Measurements from ENCODE around the gene SPAG4.
A peak's percentile ranks its signal among the peaks of the same experiment; 100 is the strongest.

The SPAG4 gene

DNA sequence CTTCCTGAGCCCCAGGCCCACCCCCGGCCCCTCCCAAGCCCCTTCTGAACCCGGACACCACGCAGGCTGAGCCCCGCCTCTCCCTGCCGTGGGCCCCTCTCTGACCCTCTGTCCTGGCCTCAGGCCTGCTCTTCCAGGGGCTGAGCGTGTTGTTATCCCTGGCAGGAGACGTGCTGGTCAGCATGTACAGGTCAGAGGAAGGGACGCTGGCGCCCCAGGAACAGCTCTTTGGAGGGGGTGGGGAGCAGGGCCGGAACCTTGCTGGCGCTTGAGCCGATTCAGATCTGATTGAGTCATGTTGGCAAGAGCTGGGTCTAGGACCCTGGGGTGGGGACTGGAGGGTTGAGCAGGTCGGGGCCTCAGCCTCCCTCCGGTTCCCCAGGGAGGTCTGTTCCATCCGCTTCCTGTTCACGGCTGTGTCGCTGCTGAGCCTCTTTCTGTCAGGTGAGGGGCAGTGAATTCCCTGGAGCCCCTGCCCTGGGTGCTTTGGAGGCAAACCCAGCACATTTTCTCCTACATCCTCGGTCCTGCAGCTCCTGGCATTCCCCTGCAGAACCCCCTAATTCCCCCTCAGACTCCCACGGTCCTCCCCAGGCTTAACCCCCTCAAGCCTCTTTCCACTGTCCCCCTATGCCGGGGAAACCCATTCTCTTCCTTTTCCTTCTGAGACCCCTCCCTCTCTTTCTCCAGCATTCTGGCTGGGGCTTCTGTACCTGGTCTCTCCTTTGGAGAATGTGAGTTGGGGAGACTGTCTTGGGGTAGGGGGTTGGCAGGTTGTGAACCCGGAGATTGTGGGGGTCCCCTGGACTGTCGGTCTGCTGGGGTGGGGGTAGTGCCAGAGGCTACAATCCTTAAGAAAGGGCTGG, 2.0 kb downstream of the SPAG4 start:
- peaks cover 45% of the 10 kb centered on the region for H3K4me1 ChIP-seq (ENCODE audit: control insufficient read depth, insufficient read depth, low read length)
- peak overlapping the region; percentile 31 for H3K4me3 ChIP-seq (ENCODE audit: low read length)
- H3K27me3 ChIP-seq (ENCODE audit: control insufficient read depth, insufficient read depth, low read length) = peaks cover 10% of the 10 kb centered on the region
- H3K36me3 ChIP-seq (ENCODE audit: control insufficient read depth, insufficient read depth, low read length) = no peaks in the 10 kb centered on the region
- no peaks in the 10 kb centered on the region for H3K9me3 ChIP-seq (ENCODE audit: control insufficient read depth, low read length)
- H3K9ac ChIP-seq (ENCODE audit: low read length) = peak overlapping the region; percentile 47

DNA sequence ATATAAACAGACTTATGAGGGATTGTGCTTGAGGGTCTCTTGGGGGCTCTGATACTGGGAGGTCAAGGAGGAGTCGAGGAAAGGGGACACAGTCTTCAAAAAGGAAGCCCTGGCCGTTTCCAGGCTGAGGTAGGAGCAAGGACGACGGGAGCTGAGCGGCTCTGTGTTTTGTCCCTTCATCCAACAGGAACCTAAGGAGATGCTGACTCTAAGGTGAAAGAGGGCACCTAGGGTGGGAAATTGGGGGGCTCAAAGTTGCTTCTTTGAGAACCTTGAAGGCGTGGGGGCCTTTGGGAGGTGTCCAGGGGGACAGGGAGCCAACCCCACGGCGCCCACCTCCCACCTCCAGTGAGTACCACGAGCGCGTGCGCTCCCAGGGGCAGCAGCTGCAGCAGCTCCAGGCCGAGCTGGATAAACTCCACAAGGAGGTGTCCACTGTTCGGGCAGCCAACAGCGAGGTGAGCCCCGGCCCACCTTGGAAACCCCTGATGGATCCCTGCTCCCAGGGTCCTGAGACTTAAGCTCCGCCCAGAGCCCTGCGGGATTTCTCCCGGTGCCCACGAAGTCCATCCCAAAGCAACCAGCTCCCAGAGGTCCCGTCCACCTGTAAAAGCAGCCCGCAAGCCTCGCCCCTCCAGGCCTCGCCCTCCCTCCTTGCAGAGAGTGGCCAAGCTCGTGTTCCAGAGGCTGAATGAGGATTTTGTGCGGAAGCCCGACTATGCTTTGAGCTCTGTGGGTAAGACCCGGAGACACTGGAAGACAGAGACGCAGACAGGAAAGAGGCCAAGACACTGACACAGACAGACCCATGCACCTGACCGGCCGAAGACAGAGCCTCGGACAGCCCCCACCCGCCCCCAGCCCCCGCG, 2.9 kb downstream of the SPAG4 start:
- Histone ChIP-seq H3K4me3 (ENCODE audit: low read length) (peak overlapping the region; percentile 33), H3K4me1 (ENCODE audit: control insufficient read depth, insufficient read depth, low read length) (peaks cover 45% of the 10 kb centered on the region), H3K9me3 (ENCODE audit: control insufficient read depth, low read length) (no peaks in the 10 kb centered on the region), H3K9ac (ENCODE audit: low read length) (peak overlapping the region; percentile 47), H3K27me3 (ENCODE audit: control insufficient read depth, insufficient read depth, low read length) (peaks cover 10% of the 10 kb centered on the region), H3K36me3 (ENCODE audit: control insufficient read depth, insufficient read depth, low read length) (no peaks in the 10 kb centered on the region)

DNA sequence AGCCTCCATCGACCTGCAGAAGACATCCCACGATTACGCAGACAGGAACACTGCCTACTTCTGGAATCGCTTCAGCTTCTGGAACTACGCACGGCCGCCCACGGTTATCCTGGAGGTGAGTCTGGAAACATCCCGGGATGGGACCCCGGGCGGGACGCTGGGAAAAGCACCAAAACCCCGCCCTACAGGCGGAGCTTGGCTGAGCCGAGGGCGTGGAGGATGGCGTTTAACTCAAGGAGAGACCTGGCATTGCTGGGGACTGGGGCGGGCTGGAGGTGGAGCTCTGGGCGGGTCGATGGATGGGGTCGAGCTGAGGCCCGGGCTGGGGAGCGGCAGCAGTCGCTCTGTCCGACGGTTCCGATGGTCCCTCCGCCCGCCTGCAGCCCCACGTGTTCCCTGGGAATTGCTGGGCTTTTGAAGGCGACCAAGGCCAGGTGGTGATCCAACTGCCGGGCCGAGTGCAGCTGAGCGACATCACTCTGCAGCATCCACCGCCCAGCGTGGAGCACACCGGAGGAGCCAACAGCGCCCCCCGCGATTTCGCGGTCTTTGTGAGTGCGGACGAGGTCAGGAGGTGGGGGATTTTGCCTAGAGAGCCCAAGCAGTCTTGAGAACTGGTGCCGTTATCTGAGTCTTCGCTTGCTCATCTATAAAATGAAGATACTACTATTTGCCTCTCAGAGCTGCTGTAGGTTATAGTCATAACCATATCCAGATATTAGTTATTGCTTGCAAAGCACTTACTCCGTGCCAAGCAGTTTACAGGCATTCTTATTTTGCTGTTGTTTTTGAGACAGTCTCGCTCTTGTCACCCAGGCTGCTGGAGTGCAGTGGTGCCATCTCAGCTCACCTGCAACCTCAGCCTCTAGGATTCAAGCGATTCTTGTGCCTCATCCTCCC, 3.8 kb downstream of the SPAG4 start:
- Histone ChIP-seq H3K4me1 (ENCODE audit: control insufficient read depth, insufficient read depth, low read length) (peaks cover 37% of the 10 kb centered on the region), H3K4me3 (ENCODE audit: low read length) (no peak overlapping the region), H3K27me3 (ENCODE audit: control insufficient read depth, insufficient read depth, low read length) (peaks cover 10% of the 10 kb centered on the region), H3K36me3 (ENCODE audit: control insufficient read depth, insufficient read depth, low read length) (no peaks in the 10 kb centered on the region), H3K9ac (ENCODE audit: low read length) (no peak overlapping the region), H3K9me3 (ENCODE audit: control insufficient read depth, low read length) (no peaks in the 10 kb centered on the region)

DNA sequence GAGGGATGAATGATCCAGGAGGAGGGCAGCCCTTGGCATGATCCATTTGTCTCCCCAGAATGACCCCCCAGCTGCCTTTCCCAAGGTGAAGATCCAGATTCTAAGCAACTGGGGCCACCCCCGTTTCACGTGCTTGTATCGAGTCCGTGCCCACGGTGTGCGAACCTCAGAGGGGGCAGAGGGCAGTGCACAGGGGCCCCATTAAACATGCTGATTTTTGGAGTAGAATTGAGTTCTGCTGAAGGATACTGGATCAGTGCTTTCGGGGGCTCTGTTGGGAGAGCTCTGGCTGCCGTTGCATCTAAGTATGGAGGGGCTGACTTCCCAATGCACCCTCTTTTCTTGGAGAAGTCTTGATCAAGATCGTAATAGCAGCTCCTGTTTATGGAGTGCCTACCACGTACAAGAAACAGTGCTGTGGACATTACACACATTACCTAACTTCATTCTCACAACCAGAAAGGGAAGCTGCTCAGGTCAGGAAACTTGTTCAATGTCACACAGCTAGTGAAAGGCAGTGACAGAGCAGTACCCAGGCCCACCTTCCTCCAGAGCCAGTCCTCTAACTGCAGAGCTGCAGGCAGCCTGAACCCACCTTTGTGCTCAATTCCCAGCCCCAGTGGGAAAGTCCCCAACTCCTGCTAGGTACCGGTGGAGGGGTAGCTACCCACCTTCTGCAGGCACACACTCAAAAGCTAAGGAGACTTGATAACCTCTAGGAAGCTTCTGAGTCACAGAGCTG, 5.4 kb downstream of the SPAG4 start:
- Histone ChIP-seq H3K4me3 (ENCODE audit: low read length) (no peak overlapping the region), H3K36me3 (ENCODE audit: control insufficient read depth, insufficient read depth, low read length) (no peaks in the 10 kb centered on the region), H3K27me3 (ENCODE audit: control insufficient read depth, insufficient read depth, low read length) (peaks cover 10% of the 10 kb centered on the region), H3K9me3 (ENCODE audit: control insufficient read depth, low read length) (no peaks in the 10 kb centered on the region), H3K4me1 (ENCODE audit: control insufficient read depth, insufficient read depth, low read length) (peaks cover 27% of the 10 kb centered on the region), H3K9ac (ENCODE audit: low read length) (no peak overlapping the region)

DNA sequence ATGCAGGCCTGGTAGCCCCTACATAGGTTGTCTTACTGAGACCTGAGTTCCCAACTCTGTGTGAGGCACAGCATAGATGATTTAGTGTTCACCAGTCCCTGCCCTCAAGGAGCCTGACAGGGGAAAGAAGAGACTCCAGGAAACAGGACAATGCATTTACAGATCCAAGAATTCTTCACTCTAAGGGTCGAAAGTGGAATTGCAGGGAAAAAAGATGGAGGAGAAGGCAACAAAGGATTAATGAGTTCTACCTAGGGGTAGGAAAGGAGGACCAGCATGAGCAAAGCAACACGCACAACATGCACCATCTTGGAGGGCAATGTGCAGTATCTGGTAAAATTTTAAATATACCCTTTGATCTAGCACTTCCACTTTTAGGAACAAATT, 5.9 kb downstream of the SPAG4 start:
- H3K9ac ChIP-seq (ENCODE audit: low read length) = no peak overlapping the region
- H3K36me3 ChIP-seq (ENCODE audit: control insufficient read depth, insufficient read depth, low read length) = no peaks in the 10 kb centered on the region
- no peak overlapping the region for H3K4me3 ChIP-seq (ENCODE audit: low read length)

DNA sequence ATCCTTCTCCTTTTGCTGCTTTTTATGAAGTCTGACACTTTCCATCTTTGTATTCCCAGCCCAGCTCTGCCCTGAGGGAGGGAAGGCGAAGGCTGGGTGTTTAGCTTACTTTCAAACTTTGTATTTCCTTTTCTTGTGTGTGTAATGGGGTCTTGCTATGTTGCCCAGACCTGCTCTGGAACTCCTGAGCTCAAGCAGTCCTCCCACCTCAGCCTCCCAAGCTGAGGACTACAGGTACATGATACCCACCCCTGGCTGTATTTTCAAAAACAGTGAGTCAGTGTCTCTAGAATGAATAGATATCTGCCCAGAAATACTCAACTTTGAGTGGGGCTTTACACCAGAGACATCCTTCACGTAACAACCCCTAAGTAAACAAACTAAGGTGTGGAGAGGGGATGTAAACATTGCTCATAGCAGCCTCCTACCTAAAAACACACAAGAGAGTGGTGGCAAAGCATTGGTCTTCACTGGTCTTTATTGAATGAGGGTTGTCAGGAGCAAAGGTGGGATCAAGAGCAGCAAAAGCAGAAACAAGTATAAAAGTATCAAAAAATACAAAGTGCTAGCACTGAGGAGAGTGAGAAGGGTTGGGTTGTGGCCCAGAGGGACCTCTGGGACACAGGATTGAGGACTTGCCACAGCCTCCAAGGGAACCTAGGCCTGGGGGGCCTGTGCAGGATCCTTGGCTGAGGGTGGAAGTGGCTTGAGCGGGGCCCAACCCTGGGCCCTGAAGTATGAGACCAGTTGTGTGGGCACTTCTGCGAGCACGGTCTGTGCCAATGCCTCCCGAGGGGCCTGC, 10.2 kb downstream of the SPAG4 start:
- Histone ChIP-seq H3K36me3 (ENCODE audit: control insufficient read depth, insufficient read depth, low read length) (peaks cover 3% of the 10 kb centered on the region), H3K9ac (ENCODE audit: low read length) (no peak overlapping the region), H3K4me3 (ENCODE audit: low read length) (no peak overlapping the region), H3K27me3 (ENCODE audit: control insufficient read depth, insufficient read depth, low read length) (no peaks in the 10 kb centered on the region), H3K9me3 (ENCODE audit: control insufficient read depth, low read length) (no peaks in the 10 kb centered on the region), H3K4me1 (ENCODE audit: control insufficient read depth, insufficient read depth, low read length) (no peaks in the 10 kb centered on the region)

More for the DNA sequence above, 5.9 kb downstream of the SPAG4 start:
- Histone ChIP-seq H3K4me1 (ENCODE audit: control insufficient read depth, insufficient read depth, low read length) (peaks cover 27% of the 10 kb centered on the region), H3K9me3 (ENCODE audit: control insufficient read depth, low read length) (no peaks in the 10 kb centered on the region), H3K27me3 (ENCODE audit: control insufficient read depth, insufficient read depth, low read length) (peaks cover 10% of the 10 kb centered on the region)

DNA sequence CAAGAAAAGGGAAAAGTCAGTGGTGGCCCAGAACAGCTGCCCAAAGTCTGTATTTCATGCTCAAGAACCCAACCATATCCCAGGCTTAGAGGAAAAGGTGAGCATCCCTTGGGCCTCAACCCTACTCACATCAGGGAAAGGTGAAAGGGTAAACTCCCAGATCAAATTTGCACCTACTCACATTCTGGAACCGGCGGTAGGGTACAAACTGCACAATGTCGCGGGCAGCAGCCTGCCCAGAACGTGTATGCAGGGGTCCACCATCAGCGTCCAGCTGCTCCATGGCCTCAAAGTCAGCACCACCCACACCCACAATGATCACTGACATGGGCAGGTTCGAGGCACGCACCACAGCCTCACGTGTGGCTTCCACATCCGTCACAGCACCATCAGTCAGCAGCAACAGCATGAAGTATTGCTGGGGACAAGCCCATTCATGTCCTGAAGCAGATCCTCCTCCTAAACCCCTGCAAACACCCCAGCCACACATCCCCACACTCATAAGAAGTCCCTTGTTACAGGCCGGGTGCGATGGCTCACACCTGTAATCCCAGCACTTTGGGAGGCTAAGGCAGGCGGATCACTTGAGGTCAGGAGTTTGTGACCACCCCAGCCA, 10.9 kb downstream of the SPAG4 start:
- Histone ChIP-seq H3K27me3 (ENCODE audit: control insufficient read depth, insufficient read depth, low read length) (no peaks in the 10 kb centered on the region), H3K4me3 (ENCODE audit: low read length) (no peak overlapping the region), H3K9me3 (ENCODE audit: control insufficient read depth, low read length) (no peaks in the 10 kb centered on the region), H3K36me3 (ENCODE audit: control insufficient read depth, insufficient read depth, low read length) (peaks cover 7% of the 10 kb centered on the region), H3K4me1 (ENCODE audit: control insufficient read depth, insufficient read depth, low read length) (no peaks in the 10 kb centered on the region), H3K9ac (ENCODE audit: low read length) (no peak overlapping the region)

DNA sequence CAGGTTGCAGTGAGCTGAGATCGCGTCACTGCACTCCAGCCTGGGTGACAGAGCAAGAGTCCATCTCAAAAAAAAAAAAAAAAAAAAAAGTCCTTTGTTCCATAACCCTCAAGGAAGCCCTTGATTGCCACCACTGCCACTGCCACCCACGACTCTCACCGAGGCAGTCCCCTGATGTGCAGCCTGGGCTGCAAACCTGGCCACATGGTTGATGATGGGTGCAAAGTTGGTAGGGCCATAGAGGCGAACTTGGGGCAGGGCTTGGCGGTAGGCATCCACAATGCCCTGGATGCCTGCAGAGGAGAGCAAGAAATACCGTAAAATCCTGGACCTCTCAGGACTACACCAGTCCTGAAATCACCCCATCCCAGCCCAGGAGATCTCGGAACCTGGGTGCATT, 11.5 kb downstream of the SPAG4 start:
- H3K9ac ChIP-seq (ENCODE audit: low read length) = no peak overlapping the region
- H3K27me3 ChIP-seq (ENCODE audit: control insufficient read depth, insufficient read depth, low read length) = no peaks in the 10 kb centered on the region
- no peaks in the 10 kb centered on the region for H3K9me3 ChIP-seq (ENCODE audit: control insufficient read depth, low read length)
- H3K4me3 ChIP-seq (ENCODE audit: low read length) = no peak overlapping the region
- H3K36me3 ChIP-seq (ENCODE audit: control insufficient read depth, insufficient read depth, low read length) = peaks cover 7% of the 10 kb centered on the region
- no peaks in the 10 kb centered on the region for H3K4me1 ChIP-seq (ENCODE audit: control insufficient read depth, insufficient read depth, low read length)

DNA sequence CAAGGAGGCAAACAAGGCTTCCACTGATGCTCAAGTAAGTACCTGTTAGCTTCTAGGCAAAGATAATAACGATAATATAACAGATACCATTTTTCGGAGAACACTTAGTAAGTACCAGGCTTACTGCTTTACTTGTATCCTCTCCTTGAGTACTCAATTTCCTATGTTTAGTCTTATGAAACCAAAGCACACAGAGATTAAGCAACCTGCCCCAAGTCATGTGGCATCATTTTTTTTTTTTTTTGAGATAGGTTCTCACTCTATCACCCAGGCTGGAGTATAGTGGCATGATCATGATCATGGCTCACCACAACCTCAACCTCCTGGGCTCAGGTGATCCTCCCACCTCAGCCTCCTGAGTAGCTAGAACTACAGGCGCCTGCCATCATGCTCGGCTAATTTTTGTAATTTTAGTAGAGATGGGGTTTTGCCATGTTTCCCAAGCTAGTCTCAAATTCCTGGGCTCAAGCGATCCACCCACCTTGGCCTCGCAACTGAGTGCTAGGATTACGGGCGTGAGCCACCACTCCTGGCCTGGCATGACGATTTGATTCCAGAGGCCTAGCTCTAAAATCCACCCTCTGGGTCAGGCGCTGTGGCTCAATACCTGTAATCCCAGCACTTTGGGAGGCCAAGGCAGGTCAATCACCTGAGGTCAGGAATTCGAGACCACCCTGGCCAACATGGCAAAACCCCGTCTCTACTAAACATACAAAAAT, 14.0 kb downstream of the SPAG4 start:
- Histone ChIP-seq H3K9ac (ENCODE audit: low read length) (no peak overlapping the region), H3K4me3 (ENCODE audit: low read length) (no peak overlapping the region), H3K36me3 (ENCODE audit: control insufficient read depth, insufficient read depth, low read length) (peaks cover 7% of the 10 kb centered on the region), H3K27me3 (ENCODE audit: control insufficient read depth, insufficient read depth, low read length) (no peaks in the 10 kb centered on the region), H3K9me3 (ENCODE audit: control insufficient read depth, low read length) (no peaks in the 10 kb centered on the region), H3K4me1 (ENCODE audit: control insufficient read depth, insufficient read depth, low read length) (no peaks in the 10 kb centered on the region)

DNA sequence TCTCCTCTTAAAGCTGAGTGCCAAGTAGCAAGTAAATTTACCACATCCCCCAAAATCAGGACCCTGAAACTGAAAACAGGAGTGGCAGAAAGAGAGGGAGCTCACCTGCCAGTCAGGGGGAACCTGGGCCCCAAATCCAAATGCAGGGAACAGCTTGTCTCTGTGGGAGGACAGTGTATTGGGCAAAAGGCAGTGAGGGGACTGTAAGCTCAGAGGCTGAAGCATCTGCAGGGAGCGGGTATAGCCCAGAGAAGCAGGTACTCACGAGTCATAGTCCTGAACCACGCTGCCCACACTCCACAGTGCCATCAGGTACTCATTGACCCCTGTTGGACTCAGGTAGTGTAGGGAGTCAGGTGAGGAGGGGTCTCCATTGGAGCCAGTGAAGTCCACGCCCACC, 15.0 kb downstream of the SPAG4 start:
- Histone ChIP-seq H3K4me1 (ENCODE audit: control insufficient read depth, insufficient read depth, low read length) (no peaks in the 10 kb centered on the region), H3K4me3 (ENCODE audit: low read length) (no peak overlapping the region), H3K9me3 (ENCODE audit: control insufficient read depth, low read length) (no peaks in the 10 kb centered on the region), H3K9ac (ENCODE audit: low read length) (no peak overlapping the region), H3K36me3 (ENCODE audit: control insufficient read depth, insufficient read depth, low read length) (peaks cover 7% of the 10 kb centered on the region), H3K27me3 (ENCODE audit: control insufficient read depth, insufficient read depth, low read length) (no peaks in the 10 kb centered on the region)
